Measurements from ENCODE around the gene CHID1. TPM values are rescaled to one million over a fixed set of nuclear protein-coding genes. Genes with fewer than 3 reads are reported as not detected.

Gene CHID1
- total and polyA plus RNA-seq, 3 donors from 2014 or later, result 134 to 176 (median 146) TPM

- WGBS, 2 donors, result 1% methylated on average over 13 to 22 of the region's 26 CpGs
- Histone ChIP-seq H3K9me3 (no peaks in the 10 kb centered on the region), H3K27ac (peak overlapping the region; percentile 80 to 91), H3K4me1 (peaks cover 15% of the 10 kb centered on the region), H3K27me3 (no peaks in the 10 kb centered on the region), H3K4me3 (peak overlapping the region; percentile 73 to 88), H3K36me3 (ENCODE audit: low read depth, missing control alignments) (no peaks in the 10 kb centered on the region)
- intact Hi-C loops (cut with DNase I; ENCODE audit: low total_unique reads), result no loop called here
- TF ChIP-seq POLR2A (IDR thresholded peaks at IDR 0.05) (no peak), CTCF (IDR thresholded peaks at IDR 0.05) (no peak)
- no peak for DNase-seq
Observed at GRCh38 chr11:926341-926916, 15.8 kb upstream of the CHID1 start.

- H3K27me3 ChIP-seq, result no peaks in the 10 kb centered on the region
- intact Hi-C loops (cut with DNase I; ENCODE audit: low total_unique reads), result no loop called here
- no peaks in the 10 kb centered on the region for H3K36me3 ChIP-seq (ENCODE audit: low read depth, missing control alignments)
- TF ChIP-seq POLR2A (IDR thresholded peaks at IDR 0.05) (no peak), CTCF (IDR thresholded peaks at IDR 0.05) (peak; percentile 75 to 99 (median 92))
- H3K9me3 ChIP-seq, result no peaks in the 10 kb centered on the region
- peak within 1 kb of the TSS; percentile 73 to 88 for H3K4me3 ChIP-seq
- H3K27ac ChIP-seq, result peak within 1 kb of the TSS; percentile 80 to 91
- peaks cover 11% of the 10 kb centered on the region for H3K4me1 ChIP-seq
- peak; percentile 89 for DNase-seq
- WGBS, 2 donors, result 3% methylated on average over 48 of the region's 124 CpGs; no CpG with 5 or more reads in 1 of the 2 donors
Observed at GRCh38 chr11:925496-926301, 15.1 kb upstream of the CHID1 start, which contains the start of gene AP2A2. TSS of gene AP2A2 (plus strand) at chr11:925870. CDS start at chr11:926022, 152 bp downstream.

- Histone ChIP-seq H3K4me1 (peaks cover 11% of the 10 kb centered on the region), H3K9me3 (no peaks in the 10 kb centered on the region)
- DNase-seq, result no peak
Observed at GRCh38 chr11:925158-925495, 14.5 kb upstream of the CHID1 start.

GRCh38 chr11:924406-925157 lies 14.0 kb upstream of the CHID1 start:
- H3K4me3 ChIP-seq, result peak overlapping the region in 1 of 2 donors; percentile 57
- H3K27ac ChIP-seq, result peak overlapping the region; percentile 76 to 91
- 74 to 93% methylated on average over 3 to 18 of the region's 18 CpGs for WGBS, 2 donors
- H3K9me3 ChIP-seq, result no peaks in the 10 kb centered on the region
- H3K27me3 ChIP-seq, result no peaks in the 10 kb centered on the region
- TF ChIP-seq CTCF (IDR thresholded peaks at IDR 0.05), result no peak
- no peak for TF ChIP-seq POLR2A (IDR thresholded peaks at IDR 0.05)
- no peak for DNase-seq
- intact Hi-C loops (cut with DNase I; ENCODE audit: low total_unique reads), result no loop called here
- H3K36me3 ChIP-seq (ENCODE audit: low read depth, missing control alignments), result no peaks in the 10 kb centered on the region
- peaks cover 11% of the 10 kb centered on the region for H3K4me1 ChIP-seq

More at GRCh38 chr11:925158-925495, 14.5 kb upstream of the CHID1 start:
- intact Hi-C loops (cut with DNase I; ENCODE audit: low total_unique reads), result no loop called here
- Histone ChIP-seq H3K27ac (peak overlapping the region; percentile 76 to 91), H3K4me3 (peak overlapping the region; percentile 57 to 88), H3K27me3 (no peaks in the 10 kb centered on the region), H3K36me3 (ENCODE audit: low read depth, missing control alignments) (no peaks in the 10 kb centered on the region)
- TF ChIP-seq CTCF (IDR thresholded peaks at IDR 0.05), result no peak
- TF ChIP-seq POLR2A (IDR thresholded peaks at IDR 0.05), result no peak
- 48% methylated on average over 27 of the region's 28 CpGs; no CpG with 5 or more reads in 1 of the 2 donors for WGBS, 2 donors
